Hematopoietic multipotent progenitor cell treated with erythropoietin and hydrocortisone succinate and interleukin-3 and kit ligand, for 8 days (in vitro differentiated cells): Measurements from ENCODE around the gene DNAH1.

Experiments used
- DNase-seq: peaks from one replicate; pipeline ENCODE4 v3.0.0-alpha.2; 2015

DNAH1 gene

DNA sequence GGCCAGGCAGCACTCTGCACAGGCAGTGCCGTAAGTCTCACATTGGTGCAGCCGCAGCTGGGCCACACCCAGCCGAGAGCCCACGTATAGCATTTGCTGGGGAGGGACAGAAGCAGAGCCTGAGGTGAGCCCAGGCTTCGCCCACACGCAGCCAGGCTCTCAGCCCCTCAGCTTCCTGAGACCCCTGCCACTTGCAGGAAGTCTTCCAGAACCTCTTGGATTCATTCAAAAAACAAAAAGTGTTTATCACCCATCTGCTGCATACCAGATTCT lies 121.9 kb downstream of the DNAH1 start:
- no peak for DNase-seq

DNA sequence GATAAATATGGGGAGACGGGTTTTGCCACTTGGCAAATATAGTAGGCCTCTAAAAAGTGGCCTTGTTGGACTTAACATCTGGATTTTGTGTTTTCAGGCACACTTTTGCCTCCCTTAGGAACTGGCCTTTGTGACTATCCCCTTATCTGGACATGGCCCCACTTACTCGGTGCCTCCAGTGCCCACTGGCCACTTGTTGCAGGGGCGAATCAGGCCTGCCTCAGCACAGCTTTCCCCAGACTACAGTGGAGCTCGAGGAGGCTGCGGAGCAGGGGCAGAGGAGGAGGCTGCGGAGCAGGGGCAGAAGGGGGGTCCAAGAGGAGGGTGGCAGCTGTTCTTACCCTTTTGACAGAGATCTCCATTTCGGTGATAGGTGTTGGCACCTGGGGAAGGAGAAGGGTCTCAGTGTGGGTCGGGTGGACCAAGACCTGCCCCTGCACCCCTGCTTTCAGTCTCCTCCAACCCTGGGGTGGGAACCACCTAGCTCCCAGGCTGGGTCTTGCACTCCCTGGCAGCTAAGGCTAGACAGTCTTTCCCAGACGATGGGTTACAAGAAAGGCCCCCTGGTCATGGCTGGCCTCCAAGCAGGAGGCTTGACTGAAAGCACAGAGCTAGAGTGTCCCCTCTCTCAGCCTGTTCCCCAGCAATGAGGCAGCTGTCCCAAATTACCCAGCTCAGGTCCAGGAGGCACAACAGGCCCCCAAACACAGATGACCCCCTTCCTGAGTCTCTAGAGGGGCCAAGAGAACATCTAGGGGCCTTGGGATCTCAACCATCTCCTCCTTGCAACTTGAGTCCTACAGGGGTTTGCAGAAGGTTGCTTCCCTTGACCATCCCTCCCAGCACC lies 122.7 kb downstream of the DNAH1 start:
- DNase-seq: no peak

DNA sequence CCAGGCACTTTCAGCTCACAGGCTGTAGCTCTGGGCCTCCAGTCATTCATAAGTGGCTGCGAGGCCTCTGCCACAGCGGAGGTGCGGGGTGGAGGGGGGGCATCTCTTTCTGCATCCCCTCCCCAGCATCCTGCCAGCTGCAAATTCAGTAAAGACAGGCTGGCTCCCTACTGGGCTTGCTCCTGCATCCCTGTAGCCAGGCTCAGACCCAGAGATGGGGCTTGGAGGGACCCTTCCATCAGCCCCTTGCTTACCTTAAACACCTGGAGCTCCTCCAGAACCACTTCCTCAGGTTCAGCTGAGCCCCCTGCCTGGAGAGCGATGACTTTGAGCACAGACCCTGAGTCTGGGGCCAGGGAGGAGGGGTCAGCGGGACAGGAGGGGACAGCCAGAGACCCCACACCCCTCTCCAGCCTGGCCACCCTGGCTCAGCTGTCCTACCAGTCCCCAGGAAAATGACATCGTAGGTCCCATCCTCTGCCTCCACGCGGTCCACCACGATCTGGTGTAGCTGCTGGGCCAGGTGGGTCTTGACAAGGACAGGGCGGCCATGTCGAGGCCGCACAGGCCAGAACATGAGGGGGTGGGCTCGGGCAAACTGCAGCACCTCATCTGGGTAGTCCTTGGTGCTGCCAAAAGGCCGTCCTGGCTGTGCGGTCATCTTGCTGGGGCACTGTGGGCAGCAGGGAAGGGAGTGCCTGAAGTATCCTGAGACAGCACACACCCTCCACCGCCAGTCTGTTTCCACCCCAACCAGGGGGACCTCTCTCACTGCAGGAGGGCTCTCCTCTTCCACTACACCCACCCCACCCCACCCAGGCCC lies 123.5 kb downstream of the DNAH1 start:
- no peak for DNase-seq

DNA sequence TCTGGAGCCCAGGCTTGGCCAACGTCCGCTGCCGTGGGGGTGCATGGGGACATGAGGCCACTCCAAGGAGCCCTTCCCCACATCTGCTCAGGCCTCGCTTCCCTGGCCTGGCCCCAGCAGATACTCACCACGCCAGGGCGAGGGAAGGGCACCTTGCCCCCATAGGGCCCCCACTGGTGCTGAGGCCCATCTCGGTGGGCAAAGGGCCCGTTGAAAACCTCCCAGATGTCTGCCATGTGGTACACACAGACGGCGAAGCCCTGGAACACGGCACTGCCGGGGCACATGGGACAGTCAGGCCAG lies 124.1 kb downstream of the DNAH1 start:
- no peak for DNase-seq

DNA sequence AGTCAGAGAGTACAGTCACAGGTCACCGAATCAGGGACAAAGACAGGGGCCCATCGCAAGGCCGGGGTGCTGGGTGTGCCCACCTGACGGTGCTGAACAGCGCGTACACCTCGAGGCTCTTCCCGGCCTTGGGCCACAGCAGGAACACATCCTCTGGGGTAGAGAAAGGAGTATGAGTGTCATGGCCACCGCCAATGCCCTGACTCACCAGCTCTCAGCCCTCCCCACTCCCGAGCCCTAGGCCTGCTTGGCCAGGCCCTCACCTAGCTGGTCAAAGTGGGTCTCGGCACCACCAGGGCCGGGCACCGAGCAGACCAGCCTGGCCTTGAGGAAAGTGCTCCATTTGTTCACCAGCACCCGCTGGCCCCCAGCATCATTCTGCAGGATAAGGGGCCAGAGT lies 124.6 kb downstream of the DNAH1 start:
- no peak for DNase-seq

DNA sequence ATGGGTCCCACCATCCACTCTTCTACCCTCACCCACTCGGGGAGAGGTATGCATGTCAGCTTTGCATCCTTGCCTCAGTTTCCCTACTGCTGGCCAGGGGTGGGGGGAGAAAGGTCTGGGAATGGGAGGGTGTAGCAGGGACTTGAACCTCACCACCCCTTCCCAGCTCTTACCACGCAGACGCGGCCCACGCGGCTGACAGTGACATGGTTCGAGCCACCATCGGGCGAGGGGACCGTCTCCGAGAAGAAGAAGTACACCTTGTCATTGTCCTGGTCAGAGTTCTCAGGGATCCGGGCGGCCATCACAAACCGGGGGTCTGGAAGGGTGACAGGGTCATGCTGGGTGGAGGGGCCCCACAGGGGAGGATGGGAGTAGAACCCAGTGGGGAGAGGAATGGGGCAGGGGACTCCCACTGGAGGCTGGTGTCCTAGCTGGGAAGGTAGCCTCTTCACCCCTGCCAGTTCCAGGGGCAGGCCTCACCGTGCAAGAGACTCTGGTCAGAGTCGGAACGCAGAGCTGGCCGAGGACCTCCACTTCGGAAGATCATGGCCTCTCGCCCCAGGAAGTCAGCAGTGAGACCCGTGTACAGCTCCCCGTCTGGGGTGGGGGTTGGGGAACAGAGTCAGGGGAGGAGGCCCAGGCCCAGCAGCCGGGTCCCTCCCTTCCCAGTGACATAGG lies 125.1 kb downstream of the DNAH1 start:
- DNase-seq: no peak

DNA sequence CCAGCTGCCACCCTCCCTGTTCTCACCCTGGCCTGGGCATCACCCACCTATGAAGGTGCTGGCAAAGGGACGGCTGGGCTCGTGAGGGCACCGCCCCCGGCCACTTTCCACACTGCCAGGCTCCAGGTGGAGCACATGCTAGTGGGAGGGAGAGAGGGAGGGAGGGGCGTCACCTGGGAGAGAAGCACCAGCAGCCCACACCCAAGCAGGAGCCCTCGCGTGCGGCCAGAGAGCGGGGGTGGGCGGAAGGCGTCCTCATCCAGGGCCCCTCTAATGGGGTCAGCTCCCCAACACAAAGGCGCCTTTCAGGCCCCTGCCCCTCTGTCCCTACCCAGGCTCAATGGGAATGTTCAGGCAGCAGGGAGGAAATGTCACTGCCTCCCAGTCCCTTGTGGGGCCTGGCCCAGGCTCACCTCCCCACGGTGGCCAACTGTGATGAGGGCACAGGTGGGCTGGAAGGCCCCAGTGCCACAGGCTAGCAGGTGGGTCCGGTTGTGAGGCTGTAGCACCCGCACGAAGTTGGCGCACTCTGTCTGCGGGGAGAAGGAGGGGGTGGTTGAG lies 125.7 kb downstream of the DNAH1 start:
- DNase-seq: no peak

DNA sequence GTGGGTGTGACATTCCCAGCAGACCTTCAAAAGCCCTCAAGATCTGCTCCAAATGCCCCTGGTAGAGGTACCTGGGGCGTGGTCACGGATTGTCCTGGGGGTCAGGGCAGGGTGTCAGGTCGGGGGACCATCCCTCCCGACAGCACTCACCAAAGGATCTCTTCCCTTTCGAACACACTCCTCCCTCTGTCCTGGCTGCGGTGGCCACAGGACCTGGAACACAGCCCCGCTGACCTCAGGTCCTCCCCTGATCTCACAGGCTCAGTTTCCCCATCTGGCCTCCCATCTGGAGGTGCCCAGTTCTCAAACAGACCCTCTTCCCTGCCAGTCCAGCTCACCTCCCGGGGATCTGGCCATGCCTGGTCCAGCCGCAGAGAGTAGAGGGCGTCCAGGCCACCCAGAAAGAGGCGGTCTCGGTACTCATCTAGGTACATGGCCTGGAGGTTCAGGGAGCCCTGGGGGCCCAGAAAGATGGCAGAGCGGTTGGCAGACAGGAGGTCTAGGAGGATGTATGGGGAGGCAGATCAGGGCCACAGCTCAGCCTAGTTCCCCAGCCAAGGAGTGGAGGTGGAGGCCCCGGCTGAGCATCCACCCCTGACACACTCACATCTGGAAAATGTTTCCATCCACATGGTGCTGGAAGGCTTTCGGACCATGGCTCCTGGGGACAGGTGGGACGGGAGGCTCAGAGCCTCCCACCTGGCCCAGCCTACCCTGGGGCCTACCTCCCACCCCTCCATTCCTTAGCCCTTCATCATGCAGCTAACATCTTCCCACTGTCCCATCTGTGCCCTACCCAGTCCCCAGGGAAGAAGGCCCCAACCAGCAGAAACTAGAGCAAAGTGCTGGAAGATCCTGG lies 126.5 kb downstream of the DNAH1 start:
- no peak for DNase-seq

DNA sequence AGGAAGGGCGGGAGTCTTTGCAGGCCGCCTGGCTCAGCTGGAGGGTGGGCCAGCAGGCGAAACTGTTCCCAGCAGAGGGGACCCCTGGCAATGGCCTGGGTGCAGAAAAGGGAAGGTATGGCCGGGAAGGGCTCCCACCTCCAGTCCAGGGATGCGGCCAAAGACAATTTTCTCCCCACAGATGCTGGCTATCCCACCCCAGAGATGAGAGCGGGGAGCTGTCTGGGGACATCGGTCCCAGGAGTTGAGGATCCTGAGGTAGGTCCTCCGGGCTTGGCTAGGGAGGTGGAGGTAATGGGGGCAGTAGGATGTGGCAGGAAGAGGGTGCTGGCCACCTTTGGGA lies 127.1 kb downstream of the DNAH1 start:
- no peak for DNase-seq

DNA sequence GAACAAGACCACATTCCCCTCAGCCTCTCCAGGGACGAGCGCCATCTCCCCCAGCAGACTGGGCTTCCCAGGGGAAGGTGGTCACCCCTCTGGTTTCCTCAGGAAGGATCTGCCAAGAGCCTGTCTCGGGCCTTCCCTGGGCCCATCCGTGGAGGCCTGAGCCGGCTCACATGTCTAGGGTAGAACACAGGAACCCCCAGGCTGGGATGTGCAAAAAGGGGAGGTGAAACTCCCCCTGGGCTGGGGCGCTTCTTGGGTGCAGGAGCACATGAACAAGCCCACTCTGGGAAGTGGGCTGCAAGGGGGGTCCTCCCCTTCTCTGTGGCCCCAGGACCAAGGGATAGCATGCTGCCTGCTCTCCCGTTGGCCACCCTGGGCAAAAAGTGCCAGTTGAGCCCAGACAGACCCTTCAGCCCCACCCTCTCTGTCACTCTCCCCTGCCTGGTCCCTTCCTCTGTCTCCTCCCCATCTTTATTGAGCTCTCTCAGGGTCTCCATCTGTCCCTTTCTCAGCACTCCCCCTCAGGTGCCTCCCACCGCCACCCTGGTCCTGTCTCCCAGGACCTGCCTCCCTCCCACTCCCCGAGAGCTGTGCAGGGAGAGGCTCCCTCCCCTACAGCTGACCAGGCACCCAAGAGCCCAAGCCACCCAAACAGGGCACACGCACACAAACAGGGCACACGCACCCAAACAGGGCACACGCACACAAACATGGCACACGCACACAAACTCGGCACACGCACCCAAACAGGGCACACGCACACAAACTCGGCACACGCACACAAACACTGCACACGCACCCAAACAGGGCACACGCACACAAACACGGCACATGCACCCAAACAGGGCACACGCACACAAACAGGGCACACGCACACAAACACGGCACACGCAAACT lies 127.9 kb downstream of the DNAH1 start:
- no peak for DNase-seq

DNA sequence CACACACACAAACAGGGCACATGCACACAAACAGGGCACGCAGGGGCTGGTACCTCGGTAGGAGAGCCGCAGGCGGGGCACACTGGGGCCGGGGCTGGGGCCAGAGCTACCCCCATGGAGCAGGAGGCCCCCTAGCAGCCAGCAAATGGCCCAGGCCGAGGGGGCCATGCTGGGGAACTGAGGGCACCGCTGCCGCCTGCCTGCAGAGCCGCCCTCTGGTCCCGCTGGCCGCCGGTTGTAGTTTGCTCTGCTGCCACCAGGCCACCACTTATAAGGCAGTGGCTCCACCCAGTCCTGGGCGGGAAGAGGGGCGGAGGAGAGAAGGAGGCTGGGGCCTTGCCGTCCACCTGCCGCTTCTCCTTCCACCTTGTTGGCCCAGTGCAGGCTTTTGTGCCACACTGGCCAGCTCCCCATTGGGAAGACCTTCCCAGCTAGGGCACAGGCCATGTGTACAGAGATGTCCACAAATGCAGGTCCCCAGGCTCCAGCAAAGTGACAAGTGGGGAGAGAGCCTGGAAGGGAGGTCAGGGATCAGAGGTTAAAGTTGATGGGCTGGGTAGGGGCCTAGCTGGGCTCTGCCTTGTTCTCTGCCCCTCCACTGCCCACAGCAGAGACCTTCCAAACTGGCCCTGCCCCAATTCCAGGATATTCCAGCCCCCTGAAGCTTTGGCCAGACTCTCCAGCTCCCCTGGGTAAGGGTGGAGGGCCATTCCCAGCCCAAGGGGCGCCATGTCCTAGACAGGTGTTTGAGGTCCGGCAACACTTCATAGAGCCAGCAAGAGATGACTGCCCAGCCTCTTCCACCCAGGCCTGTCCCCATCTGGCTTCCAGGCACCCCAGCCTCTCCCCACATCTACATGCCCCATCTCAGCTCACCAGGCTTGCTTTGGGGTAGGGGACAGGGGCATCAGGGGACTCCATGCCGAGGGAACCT lies 129.0 kb downstream of the DNAH1 start, which contains the start of gene SEMA3G:
TSS of gene SEMA3G (minus strand) at position 244 of the 934 bp plus-strand sequence. CDS start at position 168, 76 bp downstream.
- DNase-seq: peak; percentile 81

DNA sequence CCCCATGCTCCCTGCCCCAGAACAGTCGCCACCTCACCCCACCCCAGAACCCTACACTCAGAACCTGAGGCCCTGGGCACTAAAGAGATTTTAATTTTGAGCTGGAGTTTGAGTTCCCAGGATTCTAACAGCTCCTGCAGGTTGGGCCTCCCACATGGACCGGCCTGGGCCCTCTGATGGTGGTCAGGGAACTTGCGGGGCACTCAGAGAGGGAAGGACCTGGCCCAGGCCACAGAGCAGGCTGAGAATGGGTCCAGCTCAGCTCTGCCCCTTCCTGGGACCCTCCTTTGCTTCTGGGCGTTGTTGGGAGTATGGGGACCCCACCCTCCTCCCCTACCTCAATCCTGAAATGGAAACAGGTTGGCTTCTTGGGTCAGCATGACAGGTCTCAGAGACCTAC lies 129.9 kb downstream of the DNAH1 start:
- DNase-seq: no peak

DNA sequence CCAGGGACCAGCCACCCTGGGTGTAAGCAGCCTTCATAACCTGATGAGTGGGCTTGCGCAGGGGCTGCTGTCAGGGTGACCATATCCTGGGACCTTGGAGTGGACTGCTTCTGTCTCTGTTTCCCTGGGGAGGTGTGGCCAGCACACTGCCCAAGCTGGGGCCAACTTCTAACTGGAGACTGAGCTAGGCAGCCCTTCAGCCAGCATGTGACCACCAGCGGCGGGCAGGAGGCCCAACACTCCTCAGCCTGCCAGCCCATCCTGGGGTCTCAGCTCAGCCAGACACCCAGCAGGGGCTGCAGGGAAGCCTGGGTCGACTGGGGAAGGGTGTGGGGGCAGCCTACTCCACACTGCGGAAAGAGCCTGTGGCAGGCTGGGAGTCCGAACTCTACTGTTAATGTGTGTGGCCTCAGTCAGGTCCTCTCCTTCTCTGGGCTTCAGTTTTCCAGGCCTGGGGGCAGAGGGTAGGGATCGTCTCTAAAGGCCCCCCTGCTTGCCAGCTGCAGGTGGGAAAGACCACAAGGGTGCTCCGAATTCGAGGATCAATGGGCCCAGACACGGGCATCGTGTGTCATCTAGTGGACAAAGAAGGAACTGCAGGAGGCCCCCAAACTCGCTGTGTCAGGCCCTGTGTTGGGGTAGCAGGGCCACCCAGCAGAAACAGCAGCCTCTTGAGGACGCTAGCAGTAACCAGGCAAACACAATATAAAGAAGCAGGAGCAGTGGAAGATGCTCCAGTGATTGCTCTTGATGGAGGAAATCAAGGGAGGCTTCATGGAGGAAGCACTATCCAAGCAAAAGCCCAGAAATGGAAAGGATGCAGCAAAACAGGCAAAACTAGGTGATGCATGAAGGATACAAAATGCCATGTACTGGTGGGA lies 130.8 kb downstream of the DNAH1 start:
- DNase-seq: peak; percentile 80

DNA sequence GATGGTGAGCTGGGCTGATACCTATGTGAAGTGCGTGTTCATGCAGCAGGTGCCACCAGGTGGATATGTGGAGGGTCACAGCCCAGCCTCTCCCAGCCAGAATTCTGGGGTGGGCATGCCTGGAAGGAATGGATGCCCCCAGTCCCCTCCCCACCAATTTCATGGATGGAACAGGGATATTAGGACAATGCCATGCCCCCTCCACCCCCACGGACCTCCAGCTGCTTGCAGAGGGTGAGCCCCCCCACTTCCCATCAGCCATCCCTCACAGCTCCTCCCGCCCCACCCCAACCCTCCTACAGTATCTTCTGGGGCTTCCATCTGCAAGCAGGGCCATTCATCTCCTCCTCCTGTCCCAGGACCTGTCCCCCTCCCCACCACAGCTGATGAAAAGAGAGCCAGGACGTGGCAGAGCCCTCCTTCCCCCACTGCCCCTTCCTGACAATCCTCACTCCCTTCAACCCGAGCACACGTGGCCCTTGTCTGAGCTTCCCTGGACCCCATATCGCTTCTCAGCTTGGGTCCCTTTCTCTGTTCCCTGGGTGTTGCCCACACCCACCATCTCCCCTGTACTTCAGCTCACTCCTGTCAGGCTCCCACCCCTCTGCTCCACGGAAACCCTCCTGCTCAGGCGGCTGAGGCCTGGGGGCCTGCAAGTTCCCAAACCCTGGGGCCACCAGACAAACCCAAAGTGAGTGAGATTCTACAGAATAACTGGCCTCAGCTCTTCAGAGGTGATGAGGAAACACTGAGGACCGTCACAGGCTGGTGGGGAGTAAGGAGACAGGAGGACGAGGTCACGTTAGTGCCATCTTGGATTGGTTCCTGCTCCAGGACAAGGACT lies 131.6 kb downstream of the DNAH1 start:
- DNase-seq: no peak
